IMR-90 (cell line): ENCODE measurements around the gene MYOZ3. TPM values are rescaled to one million over a fixed set of nuclear protein-coding genes. Genes with fewer than 3 reads are reported as not detected.

Source experiments
- ATAC-seq: fragments of 200-7000 bp; cut with Tn5 transposase; 2 replicates; pipeline ENCODE4 v1.9.1; 2020; ENCODE audit warnings: low read depth, mild to moderate bottlenecking, moderate library complexity
- BruUV-seq: library from RNA; stranded (reverse); fragments of 400-500 nt; replicated peaks from 2 replicates; lab custom pipeline; 2021; lab: Mats Ljungman, UMichigan
- CTCF ChIA-PET: fragments of 300-600 bp; formaldehyde crosslinking; extraction: SDS; loops from one replicate; lab custom pipeline; 2021; ENCODE audit warnings: antibody characterized with exemption; lab: Yijun Ruan, JAX
- POLR2A ChIA-PET: fragments of 300-600 bp; sonication (Branson Sonifier 250); formaldehyde crosslinking; loops from one replicate; lab custom pipeline; 2022; ENCODE audit warnings: antibody characterized with exemption; ENCODE audit not compliant: unreplicated experiment; lab: Charles Lee
- DNase-seq: peaks from one replicate; pipeline ENCODE4 v3.0.0; 2013
- H2AFZ ChIP-seq: replicated peaks from 2 replicates; pipeline ENCODE3; 2013; ENCODE audit warnings: low read length, mild to moderate bottlenecking; ENCODE audit not compliant: poor library complexity
- H2AK5ac ChIP-seq: 2 replicates; pipeline ENCODE4 v1.6.1; 2013; ENCODE audit warnings: low read depth, low read length, inconsistent platforms
- H2AK9ac ChIP-seq: replicated peaks from 2 replicates; pipeline ENCODE3; 2013; ENCODE audit warnings: mild to moderate bottlenecking, low read depth, low read length, moderate library complexity; ENCODE audit not compliant: poor library complexity
- H2BK120ac ChIP-seq: 2 replicates; pipeline ENCODE4 v1.6.1; 2013; ENCODE audit warnings: low read depth, low read length, inconsistent platforms
- H2BK15ac ChIP-seq: 3 replicates; pipeline ENCODE4 v1.6.1; 2013; ENCODE audit warnings: low read depth, low read length, inconsistent platforms
- H2BK20ac ChIP-seq: 2 replicates; pipeline ENCODE4 v1.6.1; 2013; ENCODE audit warnings: low read depth, mild to moderate bottlenecking, inconsistent platforms, low read length, moderate library complexity
- H2BK5ac ChIP-seq: 2 replicates; pipeline ENCODE4 v1.6.1; 2013; ENCODE audit warnings: mild to moderate bottlenecking, low read depth, low read length, inconsistent platforms; ENCODE audit not compliant: poor library complexity, severe bottlenecking
- H3K14ac ChIP-seq: replicated peaks from 2 replicates; pipeline ENCODE4 v1.6.1; 2013; ENCODE audit warnings: low read depth, low read length, inconsistent platforms
- H3K18ac ChIP-seq: 2 replicates; pipeline ENCODE4 v1.6.1; 2013; ENCODE audit warnings: low read depth, low read length, control low read depth
- H3K23ac ChIP-seq: 2 replicates; pipeline ENCODE4 v1.6.1; 2013; ENCODE audit warnings: low read depth, low read length, inconsistent platforms
- H3K27ac ChIP-seq: 2 replicates; pipeline ENCODE4 v1.5.1; 2013; ENCODE audit warnings: mild to moderate bottlenecking, control low read depth, low read length; ENCODE audit not compliant: insufficient read depth
- H3K27me3 ChIP-seq: 2 replicates; pipeline ENCODE4 v1.6.1; 2013; ENCODE audit warnings: low read length; ENCODE audit not compliant: control insufficient read depth, insufficient read depth
- H3K36me3 ChIP-seq: 2 replicates; pipeline ENCODE4 v1.6.1; 2013; ENCODE audit warnings: low read length, mixed read lengths; ENCODE audit not compliant: control insufficient read depth, insufficient read depth
- H3K4ac ChIP-seq: 2 replicates; pipeline ENCODE4 v1.6.1; 2013; ENCODE audit warnings: low read depth, low read length, inconsistent platforms
- H3K4me1 ChIP-seq: 2 replicates; pipeline ENCODE4 v1.6.1; 2013; ENCODE audit warnings: low read length, mixed read lengths; ENCODE audit not compliant: control insufficient read depth, insufficient read depth
- H3K4me2 ChIP-seq: 2 replicates; pipeline ENCODE4 v1.6.1; 2013; ENCODE audit warnings: low read depth, mild to moderate bottlenecking, control low read depth, low read length, moderate library complexity
- H3K4me3 ChIP-seq: 2 replicates; pipeline ENCODE4 v1.5.1; 2013; ENCODE audit warnings: low read depth, mild to moderate bottlenecking, control low read depth, low read length, moderate library complexity; ENCODE audit not compliant: insufficient read depth
- H3K56ac ChIP-seq: 2 replicates; pipeline ENCODE4 v1.6.1; 2013; ENCODE audit warnings: low read length, inconsistent platforms; ENCODE audit not compliant: insufficient read depth; ENCODE audit errors: extremely low read depth
- H3K79me1 ChIP-seq, 2 experiments: 2 replicates each; pipeline ENCODE4 v1.6.1; 2013; ENCODE audit warnings: low read length in 2 of 2, inconsistent platforms in 1 of 2, low read depth in 1 of 2
- H3K9ac ChIP-seq: 2 replicates; pipeline ENCODE4 v1.6.1; 2013; ENCODE audit warnings: low read depth, low read length, control low read depth
- H3K9me1 ChIP-seq: 2 replicates; pipeline ENCODE4 v1.6.1; 2013; ENCODE audit warnings: low read length, inconsistent platforms; ENCODE audit not compliant: insufficient read depth
- H3K9me3 ChIP-seq: 2 replicates; pipeline ENCODE4 v1.6.1; 2013; ENCODE audit warnings: low read length; ENCODE audit not compliant: control insufficient read depth, insufficient read depth
- H4K20me1 ChIP-seq: 2 replicates; pipeline ENCODE4 v1.6.1; 2013; ENCODE audit warnings: low read length, inconsistent platforms; ENCODE audit not compliant: insufficient read depth
- H4K5ac ChIP-seq: 2 replicates; pipeline ENCODE4 v1.6.1; 2013; ENCODE audit warnings: mild to moderate bottlenecking, low read depth, low read length, control low read depth
- H4K8ac ChIP-seq, 2 experiments: 2 replicates each; pipeline ENCODE4 v1.6.1; 2013; ENCODE audit warnings: low read depth in 2 of 2, low read length in 2 of 2, control low read depth in 1 of 2, inconsistent platforms in 1 of 2
- H4K91ac ChIP-seq: 2 replicates; pipeline ENCODE4 v1.6.1; 2013; ENCODE audit warnings: low read depth, low read length, inconsistent platforms; ENCODE audit not compliant: insufficient read depth
- CTCF ChIP-seq: conservative IDR thresholded peaks from 2 replicates; pipeline ENCODE4 v1.5.1; 2012; ENCODE audit warnings: mild to moderate bottlenecking, low read depth, low read length, improper control_type of control experiment
- MAZ ChIP-seq: IDR thresholded peaks from 2 replicates; pipeline ENCODE4 v1.6.1; 2012; ENCODE audit warnings: low read depth, mild to moderate bottlenecking, low read length, improper control_type of control experiment, moderate library complexity, borderline replicate concordance
- SMC3 ChIP-seq: fragments of 150-350 bp; IDR thresholded peaks from 2 replicates; pipeline ENCODE4 v1.6.1; 2016; ENCODE audit warnings: low read depth, mild to moderate bottlenecking, antibody characterized with exemption, low read length, moderate library complexity
- WGBS, 2 experiments: methylation state at CpG; one replicate each; pipeline versions ENCODE4 v1.1.5 to v1.1.7; 2013; ENCODE audit warnings: missing lambda C conversion rate in 2 of 2; ENCODE audit not compliant: insufficient read length in 1 of 2; ENCODE audit errors: extremely low coverage in 2 of 2; 5-methylcytosine and 5-hydroxymethylcytosine counted together
- dilution Hi-C: fragments of 300-500 bp; cut with HindIII; formaldehyde crosslinking; loops from one replicate; pipeline ENCODE4 v1.14.3; 2018; ENCODE audit warnings: low sequenced_read_pairs; ENCODE audit not compliant: unreplicated experiment
- in situ Hi-C: fragments of 300-500 bp; cut with MboI; formaldehyde crosslinking; loops from 3 replicates; pipeline ENCODE4 v1.14.3; 2019; ENCODE audit warnings: low sequenced_read_pairs, inconsistent platforms, mixed read lengths
- intact Hi-C: fragments of 100-400 bp; cut with micrococcal nuclease; formaldehyde crosslinking; loops from 2 replicates; pipeline ENCODE4 v1.10.0; 2022
- polyA plus RNA-seq, 3 experiments: library from polyadenylated mRNA; depleted of rRNA; stranded (reverse); fragments of >200 nt; gene quantifications; 2 replicates each; pipeline ENCODE4 v1.2.3, GENCODE V29; 2012; ENCODE audit warnings: low replicate concordance in 1 of 3
- total RNA-seq: library from RNA; depleted of rRNA; stranded (reverse); fragments of >200 nt; gene quantifications from 2 replicates; pipeline ENCODE4 v1.2.3, GENCODE V29; 2012

Gene MYOZ3
- total and polyA plus RNA-seq, 2 of the 4 experiments (the other 2 are of a cell fraction), result under 0.01 to 0.24 TPM

GRCh38 chr5:150663936-150664335 is 2.9 kb downstream of the MYOZ3 start:
- ATAC-seq (no peak), DNase-seq (no peak)
- H3K4ac ChIP-seq, result no peak overlapping the region
- H3K4me1 ChIP-seq, result peaks cover 12% of the 10 kb centered on the region
- peaks cover 9% of the 10 kb centered on the region for H3K27me3 ChIP-seq
- H3K9ac ChIP-seq, result no peak overlapping the region
- H2AK9ac ChIP-seq, result no peak overlapping the region
- H3K14ac ChIP-seq, result no peak overlapping the region
- in situ Hi-C loops, result no loop called here
- no TSS peak for BruUV-seq
- CTCF ChIA-PET, result interaction anchor here (0.7 kb wide), 1 partner anchor 100 kb away, joined by 3 read pairs; no protein-coding TSS in a partner anchor
- no peak for TF ChIP-seq SMC3
- no peak for TF ChIP-seq CTCF
- TF ChIP-seq MAZ, result no peak
- H2BK20ac ChIP-seq, result no peak overlapping the region
- H2BK5ac ChIP-seq, result no peak overlapping the region
- H2BK120ac ChIP-seq, result no peak overlapping the region
- dilution Hi-C loops, result no loop called here
- H3K18ac ChIP-seq, result no peak overlapping the region
- no peak overlapping the region for H3K4me3 ChIP-seq
- H2BK15ac ChIP-seq, result no peak overlapping the region
- H3K4me2 ChIP-seq, result no peak overlapping the region
- H4K5ac ChIP-seq, result no peak overlapping the region
- H3K36me3 ChIP-seq, result no peaks in the 10 kb centered on the region
- no peaks in the 10 kb centered on the region for H3K9me3 ChIP-seq
- POLR2A ChIA-PET, result no interaction called here
- H3K23ac ChIP-seq, result no peak overlapping the region
- H4K20me1 ChIP-seq, result no peaks in the 10 kb centered on the region; the same call in 1 of the 2 replicates
- no peak overlapping the region for H2AFZ ChIP-seq
- no peak overlapping the region for H2AK5ac ChIP-seq
- H4K91ac ChIP-seq, result no peak overlapping the region
- H3K79me1 ChIP-seq, result no peaks in the 10 kb centered on the region
- no peak overlapping the region for H4K8ac ChIP-seq
- no peak overlapping the region for H3K56ac ChIP-seq
- 75% methylated on average over 1 of the region's 3 CpGs; no CpG with 5 or more reads in 1 of the 2 experiments for whole genome bisulfite sequencing, 2 experiments
- peaks cover 4% of the 10 kb centered on the region; the same call in 1 of the 2 replicates for H3K9me1 ChIP-seq
- H3K27ac ChIP-seq, result no peak overlapping the region
- intact Hi-C loops, result no loop called here
